HG02571 (cell line): Measurements from ENCODE around the gene GNG12.

Source experiments
- ATAC-seq: cut with Tn5 transposase; IDR thresholded peaks from one replicate; pipeline ENCODE4 v1.9.1; 2021; ENCODE audit warnings: mild to moderate bottlenecking, moderate library complexity; ENCODE audit not compliant: unreplicated experiment

Gene GNG12

GRCh38 chr1:67843331-67843730, 10.1 kb upstream of the GNG12 start:
- no peak for ATAC-seq

GRCh38 chr1:67840449-67840848, 7.2 kb upstream of the GNG12 start:
- ATAC-seq, result no peak

- no peak for ATAC-seq
Observed at GRCh38 chr1:67839826-67840225, 6.6 kb upstream of the GNG12 start.

- no peak for ATAC-seq
Observed at GRCh38 chr1:67838180-67838910, 5.1 kb upstream of the GNG12 start.

- ATAC-seq, result no peak
Observed at GRCh38 chr1:67836769-67837168, 3.5 kb upstream of the GNG12 start.

GRCh38 chr1:67835663-67836452, 2.6 kb upstream of the GNG12 start:
- no peak for ATAC-seq

- ATAC-seq, result no peak
Observed at GRCh38 chr1:67834246-67834877, 1.1 kb upstream of the GNG12 start.

GRCh38 chr1:67833602-67833940, 304 bp upstream of the GNG12 start:
- ATAC-seq, result no peak

GRCh38 chr1:67831850-67832513, 1.3 kb downstream of the GNG12 start:
- no peak for ATAC-seq

GRCh38 chr1:67830928-67831830, 2.1 kb downstream of the GNG12 start:
- ATAC-seq, result no peak

- ATAC-seq, result no peak
Observed at GRCh38 chr1:67830226-67830625, 3.0 kb downstream of the GNG12 start.

- no peak for ATAC-seq
Observed at GRCh38 chr1:67827688-67828087, 5.6 kb downstream of the GNG12 start.

- ATAC-seq, result no peak
Observed at GRCh38 chr1:67825591-67825990, 7.7 kb downstream of the GNG12 start.

GRCh38 chr1:67824766-67825165, 8.5 kb downstream of the GNG12 start:
- ATAC-seq, result no peak

GRCh38 chr1:67823615-67824014, 9.7 kb downstream of the GNG12 start:
- ATAC-seq, result no peak

GRCh38 chr1:67821263-67821662, 12.0 kb downstream of the GNG12 start:
- no peak for ATAC-seq

- ATAC-seq, result no peak
Observed at GRCh38 chr1:67818725-67819301, 14.5 kb downstream of the GNG12 start.

GRCh38 chr1:67818162-67818561, 15.1 kb downstream of the GNG12 start:
- no peak for ATAC-seq

GRCh38 chr1:67817319-67817718, 15.9 kb downstream of the GNG12 start:
- ATAC-seq, result no peak

- no peak for ATAC-seq
Observed at GRCh38 chr1:67816506-67816905, 16.8 kb downstream of the GNG12 start.
